WTC11 (cell line): ENCODE data around the gene SORCS2.

Source experiments
- AR ChIP-seq: fragments of 250-450 bp; sonication (Bioruptor Pico); IDR thresholded peaks from 2 replicates; pipeline ENCODE4 v1.9.0; 2021; ENCODE audit warnings: mild to moderate bottlenecking
- MAX ChIP-seq: sonication (generic); formaldehyde crosslinking; IDR thresholded peaks from 2 replicates; pipeline ENCODE4 v1.8.0; 2022; ENCODE audit warnings: mild to moderate bottlenecking, missing genetic modification reagents
- TCF7 ChIP-seq: sonication (generic); formaldehyde crosslinking; IDR thresholded peaks from 2 replicates; pipeline ENCODE4 v1.8.0; 2022; ENCODE audit warnings: mild to moderate bottlenecking, low read depth, missing genetic modification reagents, moderate library complexity
- ZNF416 ChIP-seq: fragments of 250-450 bp; sonication (Bioruptor Pico); IDR thresholded peaks from 2 replicates; pipeline ENCODE4 v1.9.0; 2021; ENCODE audit warnings: mild to moderate bottlenecking, inconsistent platforms
- TF ChIP-seq, protein P1 (sequence below): fragments of 200-600 bp; IDR thresholded peaks from 2 replicates; pipeline ENCODE4 v1.8.0; 2022; ENCODE audit warnings: antibody characterized with exemption

DNA sequence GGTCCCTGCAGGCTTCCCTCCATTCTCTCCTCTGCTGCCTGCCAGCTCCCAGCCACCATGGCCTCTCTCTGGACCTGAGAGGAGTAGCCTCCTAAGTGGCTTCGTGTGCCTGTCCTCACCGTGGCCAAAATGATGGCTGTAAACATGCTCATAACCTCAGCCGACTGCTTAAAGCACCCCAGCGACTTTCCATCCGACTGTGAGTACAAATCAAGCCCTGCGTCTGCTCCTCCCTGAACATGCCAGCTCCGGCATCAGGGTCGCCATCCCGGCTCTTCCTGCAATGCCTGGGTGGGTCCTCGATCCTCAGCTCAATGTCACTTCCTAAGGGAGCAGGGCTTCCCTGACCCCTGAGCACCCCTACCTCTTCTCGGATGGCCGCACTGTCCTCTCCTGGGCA lies 3.3 kb upstream of the SORCS2 start:
- TF ChIP-seq, protein P1, sequence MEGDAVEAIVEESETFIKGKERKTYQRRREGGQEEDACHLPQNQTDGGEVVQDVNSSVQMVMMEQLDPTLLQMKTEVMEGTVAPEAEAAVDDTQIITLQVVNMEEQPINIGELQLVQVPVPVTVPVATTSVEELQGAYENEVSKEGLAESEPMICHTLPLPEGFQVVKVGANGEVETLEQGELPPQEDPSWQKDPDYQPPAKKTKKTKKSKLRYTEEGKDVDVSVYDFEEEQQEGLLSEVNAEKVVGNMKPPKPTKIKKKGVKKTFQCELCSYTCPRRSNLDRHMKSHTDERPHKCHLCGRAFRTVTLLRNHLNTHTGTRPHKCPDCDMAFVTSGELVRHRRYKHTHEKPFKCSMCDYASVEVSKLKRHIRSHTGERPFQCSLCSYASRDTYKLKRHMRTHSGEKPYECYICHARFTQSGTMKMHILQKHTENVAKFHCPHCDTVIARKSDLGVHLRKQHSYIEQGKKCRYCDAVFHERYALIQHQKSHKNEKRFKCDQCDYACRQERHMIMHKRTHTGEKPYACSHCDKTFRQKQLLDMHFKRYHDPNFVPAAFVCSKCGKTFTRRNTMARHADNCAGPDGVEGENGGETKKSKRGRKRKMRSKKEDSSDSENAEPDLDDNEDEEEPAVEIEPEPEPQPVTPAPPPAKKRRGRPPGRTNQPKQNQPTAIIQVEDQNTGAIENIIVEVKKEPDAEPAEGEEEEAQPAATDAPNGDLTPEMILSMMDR: no peak
- TF ChIP-seq AR (CRISPR knock-in tag) (no peak), ZNF416 (CRISPR knock-in tag) (no peak), MAX (CRISPR knock-in tag) (no peak), TCF7 (CRISPR knock-in tag) (no peak)
